Ascending aorta (tissue), 2 donors: ENCODE measurements around the gene SLC25A25. TPM values are rescaled to one million over a fixed set of nuclear protein-coding genes. Genes with fewer than 3 reads are reported as not detected.

Experiments used
- DNase-seq, 2 donors: peaks; one replicate each; pipeline ENCODE4 v3.0.0-alpha.2; 2019; ENCODE audit warnings: low spot score in 2 of 2
- H3K27ac ChIP-seq, 2 donors: fragments of 200-600 bp; sonication (generic); one replicate each; pipeline ENCODE4 v1.5.1; 2016 to 2017; ENCODE audit warnings: mild to moderate bottlenecking in 1 of 2
- H3K27me3 ChIP-seq: fragments of 200-600 bp; sonication (generic); one replicate; pipeline ENCODE4 v1.5.1; 2017
- H3K36me3 ChIP-seq, 2 donors: fragments of 200-600 bp; sonication (generic); one replicate each; pipeline ENCODE4 v1.5.1; 2016
- H3K4me1 ChIP-seq, 2 donors: fragments of 200-600 bp; sonication (generic); one replicate each; pipeline ENCODE4 v1.5.1; 2016 to 2017; ENCODE audit warnings: mild to moderate bottlenecking in 1 of 2
- H3K4me3 ChIP-seq, 2 donors: fragments of 200-600 bp; sonication (generic); one replicate each; pipeline ENCODE4 v1.5.1; 2016 to 2017; ENCODE audit warnings: mild to moderate bottlenecking in 1 of 2
- H3K9me3 ChIP-seq, 2 donors: fragments of 200-600 bp; sonication (generic); one replicate each; pipeline ENCODE4 v1.5.1; 2016
- CTCF ChIP-seq, 3 experiments: fragments of 200-600 bp in 2 of 3; fragments of 450-650 bp in 1 of 3; sonication (generic) in 2 of 3; IDR thresholded peaks; one replicate each; pipeline ENCODE4 v1.5.1; 2016 to 2019; ENCODE audit warnings: antibody characterized with exemption in 3 of 3, mild to moderate bottlenecking in 1 of 3, moderate library complexity in 1 of 3
- intact Hi-C: fragments of 100-400 bp; cut with DNase I; formaldehyde crosslinking; loops from one replicate; pipeline ENCODE4 v1.15.1; 2023
- total RNA-seq: library from RNA; depleted of rRNA; stranded (reverse); fragments of >200 nt; gene quantifications from one replicate; pipeline ENCODE4 v1.1.0, GENCODE V29; 2016

SLC25A25 gene
- total RNA-seq, 1 donor from 2014 or later: 27.4 TPM

GRCh38 chr9:128025736-128026135, 42.3 kb upstream of the SLC25A25 start:
- DNase-seq: no peak
- Histone ChIP-seq H3K36me3 (no peaks in the 10 kb centered on the region), H3K4me1 (no peaks in the 10 kb centered on the region), H3K27me3 (no peaks in the 10 kb centered on the region), H3K27ac (no peak overlapping the region), H3K4me3 (no peak overlapping the region), H3K9me3 (no peaks in the 10 kb centered on the region)
- intact Hi-C loops: no loop called here
- no peak for TF ChIP-seq CTCF (IDR thresholded peaks at IDR 0.05)

- H3K4me3 ChIP-seq: no peak overlapping the region
- intact Hi-C loops: no loop called here
- H3K4me1 ChIP-seq: no peaks in the 10 kb centered on the region
- TF ChIP-seq CTCF (IDR thresholded peaks at IDR 0.05): no peak
- H3K36me3 ChIP-seq: no peaks in the 10 kb centered on the region
- no peaks in the 10 kb centered on the region for H3K27me3 ChIP-seq
- no peak overlapping the region for H3K27ac ChIP-seq
- H3K9me3 ChIP-seq: no peaks in the 10 kb centered on the region
- DNase-seq: no peak
These were observed 41.7 kb upstream of the SLC25A25 start for GRCh38 chr9:128026255-128026772.

- DNase-seq: no peak
- H3K27ac ChIP-seq: no peak overlapping the region
- no peaks in the 10 kb centered on the region for H3K4me1 ChIP-seq
- H3K27me3 ChIP-seq: no peaks in the 10 kb centered on the region
- TF ChIP-seq CTCF (IDR thresholded peaks at IDR 0.05): no peak
- no peaks in the 10 kb centered on the region for H3K36me3 ChIP-seq
- no peaks in the 10 kb centered on the region for H3K9me3 ChIP-seq
- intact Hi-C loops: no loop called here
- H3K4me3 ChIP-seq: no peak overlapping the region
These were observed 41.1 kb upstream of the SLC25A25 start for GRCh38 chr9:128026773-128027541.

- no peak for DNase-seq
- H3K27ac ChIP-seq: no peak overlapping the region
- intact Hi-C loops: no loop called here
These were observed 40.3 kb upstream of the SLC25A25 start for GRCh38 chr9:128027705-128028104.

GRCh38 chr9:128033609-128034008, 34.4 kb upstream of the SLC25A25 start:
- Histone ChIP-seq H3K9me3 (no peaks in the 10 kb centered on the region), H3K4me1 (no peaks in the 10 kb centered on the region), H3K4me3 (no peak overlapping the region), H3K27ac (no peak overlapping the region), H3K27me3 (no peaks in the 10 kb centered on the region), H3K36me3 (no peaks in the 10 kb centered on the region)
- TF ChIP-seq CTCF (IDR thresholded peaks at IDR 0.05): no peak
- intact Hi-C loops: loop anchor here (2.0 kb wide), 1 partner anchor 53 kb away; the partner anchor contains the start of gene EEIG1
- no peak for DNase-seq

More at GRCh38 chr9:128027705-128028104, 40.3 kb upstream of the SLC25A25 start:
- H3K9me3 ChIP-seq: no peaks in the 10 kb centered on the region
- no peaks in the 10 kb centered on the region for H3K27me3 ChIP-seq
- H3K4me3 ChIP-seq: no peak overlapping the region
- no peaks in the 10 kb centered on the region for H3K36me3 ChIP-seq
- no peak for TF ChIP-seq CTCF (IDR thresholded peaks at IDR 0.05)
- H3K4me1 ChIP-seq: no peaks in the 10 kb centered on the region
